ENCODE data around the gene TRIML1. TPM values are rescaled to one million over a fixed set of nuclear protein-coding genes. Genes with fewer than 3 reads are reported as not detected.

TRIML1 gene
- total and polyA plus RNA-seq, 2 of the 8 experiments (the other 6 are each of a cell fraction or from before 2014, with no cell fraction given): not detected

DNA sequence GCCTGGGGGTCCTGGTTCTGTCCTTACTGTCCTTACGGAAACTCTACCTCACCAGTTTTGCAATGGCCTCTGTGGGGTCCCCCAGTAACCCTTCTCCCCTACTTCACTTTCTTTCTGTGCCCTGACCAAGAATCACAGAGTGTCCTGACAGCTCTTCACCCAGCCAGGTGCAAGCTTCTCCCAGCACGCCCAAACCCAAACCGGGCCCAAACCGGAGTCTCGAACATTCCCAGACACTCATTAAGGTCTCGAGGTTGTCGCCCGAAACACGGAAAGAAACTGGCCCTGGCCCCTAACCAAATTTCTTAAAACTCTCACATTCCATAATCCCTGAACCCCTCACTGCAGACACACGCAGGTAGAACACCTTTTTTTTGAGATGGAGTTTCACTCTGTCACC lies 19.1 kb downstream of the TRIML1 start:
- Histone ChIP-seq H2AK5ac (ENCODE audit: low read depth, low read length) (no peak overlapping the region), H2BK15ac (ENCODE audit: low read length) (no peak overlapping the region), H3K56ac (replicated peaks; ENCODE audit: insufficient read length, low read depth, low read length) (no peak overlapping the region), H3K36me3 (ENCODE audit: control insufficient read depth in 2 of 4, insufficient read depth in 4 of 4, low read length in 3 of 4) (no peaks in the 10 kb centered on the region), H3K27me3 (replicated peaks in 1 of 4; ENCODE audit: control insufficient read depth in 3 of 4, extremely low read depth in 1 of 4, insufficient read depth in 3 of 4, low read length in 3 of 4) (no peaks in the 10 kb centered on the region), H2AFZ (ENCODE audit: low read length) (no peak overlapping the region), H4K20me1 (replicated peaks in 1 of 2; ENCODE audit: control insufficient read depth in 1 of 2, insufficient read depth in 2 of 2, low read length in 2 of 2) (no peaks in the 10 kb centered on the region), H4K8ac (ENCODE audit: extremely low read depth, insufficient read depth, low read length) (no peak overlapping the region), H3K4me3 (ENCODE audit: extremely low read depth in 1 of 4, insufficient read depth in 2 of 4, low read depth in 3 of 4, low read length in 4 of 4) (no peak overlapping the region), H3K9me3 (ENCODE audit: insufficient read depth in 2 of 2, low read depth in 1 of 2, low read length in 1 of 2) (peaks cover 3 to 4% of the 10 kb centered on the region in 2 experiments; a peak in 2 of 4 replicates), H4K91ac (replicated peaks; ENCODE audit: insufficient read length, low read length) (no peak overlapping the region), H2BK5ac (ENCODE audit: low read depth, low read length) (no peak overlapping the region), H3K9ac (replicated peaks in 1 of 4; ENCODE audit: extremely low read depth in 1 of 4, low read depth in 3 of 4, low read length in 3 of 4) (no peak overlapping the region), H3K4ac (replicated peaks; ENCODE audit: insufficient read length, low read depth, low read length) (no peak overlapping the region), H4K5ac (ENCODE audit: insufficient read length, low read depth, low read length) (no peak overlapping the region), H3K79me1 (ENCODE audit: low read depth, low read length) (no peaks in the 10 kb centered on the region), H3K23ac (ENCODE audit: insufficient read length) (no peak overlapping the region), H2BK20ac (ENCODE audit: low read length) (no peak overlapping the region), H2BK120ac (replicated peaks; ENCODE audit: low read depth, low read length) (no peak overlapping the region), H3K18ac (ENCODE audit: extremely low read depth, low read length) (no peak overlapping the region), H3K79me2 (ENCODE audit: control insufficient read depth in 1 of 2, insufficient read depth in 2 of 2, low read length in 2 of 2) (no peaks in the 10 kb centered on the region), H3K27ac (ENCODE audit: low read depth, low read length) (no peak overlapping the region), H3K14ac (ENCODE audit: insufficient read length) (no peak overlapping the region), H3K4me2 (ENCODE audit: insufficient read depth in 1 of 2, low read depth in 2 of 2, low read length in 2 of 2) (no peak overlapping the region), H2BK12ac (ENCODE audit: low read depth, low read length) (no peak overlapping the region), H3K4me1 (replicated peaks in 1 of 4; ENCODE audit: control insufficient read depth in 3 of 4, insufficient read depth in 4 of 4, low read length in 3 of 4) (no peaks in the 10 kb centered on the region), H3K23me2 (ENCODE audit: low read depth, low read length) (no peaks in the 10 kb centered on the region)
- ChIA-PET POLR2A (ENCODE audit: partially characterized antibody) (no interaction called here), CTCF (ENCODE audit: partially characterized antibody) (interaction anchor here (0.6 kb wide), 1 partner anchor 40 kb away, joined by 3 read pairs; no protein-coding TSS in a partner anchor)
- no peak for FAIRE-seq
- peak in 1 of 2 experiments; percentile 33 for DNase-seq (ENCODE audit: low read depth in 1 of 2, low spot score in 2 of 2)
- 95% methylated on average over 10 of the region's 10 CpGs; no CpG with 5 or more reads in 1 of the 2 experiments for WGBS, 2 experiments (ENCODE audit: extremely low coverage in 1 of 2, insufficient coverage in 1 of 2, insufficient read length in 1 of 2, insufficient replicate concordance in 2 of 2, low coverage in 1 of 2, low lambda C conversion rate in 2 of 2, missing lambda C conversion rate in 1 of 2)
- no peak for TF ChIP-seq RBBP5 (IDR thresholded peaks at IDR 0.05; ENCODE audit: borderline replicate concordance, low read depth, low read length)
- no peak for TF ChIP-seq SAP30 (IDR thresholded peaks at IDR 0.05; ENCODE audit: insufficient read depth, insufficient replicate concordance, low read length)
- no peak for TF ChIP-seq E2F6 (IDR thresholded peaks at IDR 0.05)

All from H1 (cell line).